GM19023 (cell line): ENCODE results near the gene PTPRD.

ENCODE experiments used
- ATAC-seq: cut with Tn5 transposase; IDR thresholded peaks from one replicate; pipeline ENCODE4 v1.9.1; 2021; ENCODE audit warnings: mild to moderate bottlenecking, moderate library complexity; ENCODE audit not compliant: unreplicated experiment

The PTPRD gene

GRCh38 chr9:10612641-10613398, at the start of gene PTPRD:
Gene PTPRD, minus strand, starts transcription at chr9:10613002.
- peak; percentile 96 for ATAC-seq

- no peak for ATAC-seq
These were observed 49.2 kb upstream of the PTPRD start for GRCh38 chr9:10661994-10662393.

GRCh38 chr9:10661376-10661775, 48.6 kb upstream of the PTPRD start:
- no peak for ATAC-seq

- no peak for ATAC-seq
These were observed 38.2 kb upstream of the PTPRD start for GRCh38 chr9:10651012-10651411.

- no peak for ATAC-seq
These were observed 36.3 kb upstream of the PTPRD start for GRCh38 chr9:10649076-10649475.

GRCh38 chr9:10633785-10634184, 21.0 kb upstream of the PTPRD start:
- ATAC-seq: no peak

- no peak for ATAC-seq
These were observed 1.5 kb upstream of the PTPRD start for GRCh38 chr9:10614196-10614800.

GRCh38 chr9:10613419-10613818, 617 bp upstream of the PTPRD start:
- ATAC-seq: no peak

- ATAC-seq: no peak
These were observed 7.4 kb downstream of the PTPRD start for GRCh38 chr9:10605388-10605787.

GRCh38 chr9:10604927-10605326, 7.9 kb downstream of the PTPRD start:
- no peak for ATAC-seq

GRCh38 chr9:10597801-10598200, 15.0 kb downstream of the PTPRD start:
- ATAC-seq: no peak

- no peak for ATAC-seq
These were observed 18.3 kb downstream of the PTPRD start for GRCh38 chr9:10594482-10594881.

GRCh38 chr9:10586407-10586806, 26.4 kb downstream of the PTPRD start:
- ATAC-seq: no peak

GRCh38 chr9:10571699-10572098, 41.1 kb downstream of the PTPRD start:
- no peak for ATAC-seq

- ATAC-seq: no peak
These were observed 46.0 kb downstream of the PTPRD start for GRCh38 chr9:10566848-10567247.

GRCh38 chr9:10562581-10563343, 50.0 kb downstream of the PTPRD start:
- ATAC-seq: no peak

- ATAC-seq: no peak
These were observed 64.5 kb downstream of the PTPRD start for GRCh38 chr9:10548348-10548747.

- ATAC-seq: no peak
These were observed 74.7 kb downstream of the PTPRD start for GRCh38 chr9:10538073-10538472.

GRCh38 chr9:10534850-10535249, 78.0 kb downstream of the PTPRD start:
- no peak for ATAC-seq

GRCh38 chr9:10525972-10526371, 86.8 kb downstream of the PTPRD start:
- ATAC-seq: no peak

- ATAC-seq: no peak
These were observed 89.6 kb downstream of the PTPRD start for GRCh38 chr9:10523164-10523563.

GRCh38 chr9:10512144-10512543, 100.7 kb downstream of the PTPRD start:
- ATAC-seq: no peak
